CD4-positive, alpha-beta T cell (primary cell): ENCODE data around the gene CTRB2. TPM values are rescaled to one million over a fixed set of nuclear protein-coding genes. Genes with fewer than 3 reads are reported as not detected.
"Not testable (repeated sequence)": the region's sequence is repeated elsewhere in the genome, so short reads cannot be mapped to it uniquely, and the experiment has no call there.

Experiments used
- ATAC-seq: fragments of 200-7000 bp; cut with Tn5 transposase; one replicate; pipeline ENCODE4 v1.10.0; 2022; ENCODE audit warnings: mild to moderate bottlenecking; ENCODE audit not compliant: poor library complexity
- CTCF ChIA-PET: fragments of 350-600 bp; sonication (Branson Sonifier 250); formaldehyde crosslinking; loops from one replicate; lab custom pipeline; 2021; ENCODE audit warnings: antibody characterized with exemption, inconsistent platforms; lab: Charles Lee
- POLR2A ChIA-PET: fragments of 350-600 bp; sonication (Branson Sonifier 250); formaldehyde crosslinking; loops from one replicate; lab custom pipeline; 2021; ENCODE audit warnings: antibody characterized with exemption, inconsistent platforms; lab: Charles Lee
- DNase-seq, 14 experiments: peaks; one replicate each; pipeline ENCODE4 v3.0.0-alpha.2; 2013 to 2020; ENCODE audit warnings: mixed read lengths in 2 of 14
- H3K27ac ChIP-seq, 2 donors: one replicate each; pipeline versions ENCODE4 v1.5.1 to v1.7.0; 2013; ENCODE audit warnings: low read length in 2 of 2, low read depth in 1 of 2, mild to moderate bottlenecking in 1 of 2
- H3K27me3 ChIP-seq, 2 experiments: 1 replicate in 1 of 2; 2 replicates in 1 of 2; pipeline versions ENCODE4 v1.6.1 to v1.7.0; 2013; ENCODE audit warnings: low read length in 2 of 2, control low read depth in 1 of 2, mild to moderate bottlenecking in 1 of 2, moderate library complexity in 1 of 2; ENCODE audit not compliant: insufficient read depth in 2 of 2, control insufficient read depth in 1 of 2
- H3K36me3 ChIP-seq: one replicate; pipeline ENCODE4 v1.6.1; 2013; ENCODE audit warnings: low read length, control low read depth; ENCODE audit not compliant: insufficient read depth
- H3K4me1 ChIP-seq: one replicate; pipeline ENCODE4 v1.6.1; 2013; ENCODE audit warnings: low read length, control low read depth; ENCODE audit not compliant: insufficient read depth
- H3K4me3 ChIP-seq: one replicate; pipeline ENCODE4 v1.5.1; 2013; ENCODE audit warnings: mild to moderate bottlenecking, low read length, moderate library complexity
- H3K9me3 ChIP-seq, 2 experiments: 1 replicate in 1 of 2; 2 replicates in 1 of 2; pipeline versions ENCODE4 v1.6.1 to v1.7.0; 2013; ENCODE audit warnings: low read length in 2 of 2, mild to moderate bottlenecking in 2 of 2, control low read depth in 1 of 2, moderate library complexity in 1 of 2; ENCODE audit not compliant: control insufficient read depth in 1 of 2, insufficient read depth in 1 of 2
- H3K27ac Mint-ChIP-seq: one replicate; pipeline ENCODE4 v1.8.0; 2020; ENCODE audit warnings: mixed read lengths
- H3K27me3 Mint-ChIP-seq: one replicate; pipeline ENCODE4 v1.8.0; 2021; ENCODE audit warnings: mixed read lengths
- H3K36me3 Mint-ChIP-seq: one replicate; pipeline ENCODE4 v1.8.0; 2021; ENCODE audit warnings: low read depth, mixed read lengths
- H3K4me1 Mint-ChIP-seq: one replicate; pipeline ENCODE4 v1.8.0; 2021; ENCODE audit warnings: low read depth, mixed read lengths
- H3K4me3 Mint-ChIP-seq: one replicate; pipeline ENCODE4 v1.8.0; 2020; ENCODE audit warnings: mild to moderate bottlenecking, mixed read lengths
- H3K9me3 Mint-ChIP-seq: one replicate; pipeline ENCODE4 v1.8.0; 2020; ENCODE audit warnings: mixed read lengths
- CTCF ChIP-seq: fragments of 200-600 bp; IDR thresholded peaks from one replicate; pipeline ENCODE4 v1.8.0; 2022; ENCODE audit warnings: antibody characterized with exemption, mild to moderate bottlenecking
- intact Hi-C, 2 experiments: fragments of 100-400 bp; cut with DNase I in 1 of 2; cut with micrococcal nuclease in 1 of 2; formaldehyde crosslinking; loops; one replicate each; pipeline versions ENCODE4 v1.15.1 to v1.9.0; 2023 to 2025; cut with DNase I, micrococcal nuclease
- total RNA-seq, 174 experiments: library from RNA in 2 of 174; stranded (reverse) in 2 of 174; gene quantifications; one replicate each; pipeline ENCODE4 v1.2.3 and lab custom pipeline; 2021 to 2026

Gene CTRB2
- total RNA-seq, 2 experiments from 2014 or later: not detected

DNA sequence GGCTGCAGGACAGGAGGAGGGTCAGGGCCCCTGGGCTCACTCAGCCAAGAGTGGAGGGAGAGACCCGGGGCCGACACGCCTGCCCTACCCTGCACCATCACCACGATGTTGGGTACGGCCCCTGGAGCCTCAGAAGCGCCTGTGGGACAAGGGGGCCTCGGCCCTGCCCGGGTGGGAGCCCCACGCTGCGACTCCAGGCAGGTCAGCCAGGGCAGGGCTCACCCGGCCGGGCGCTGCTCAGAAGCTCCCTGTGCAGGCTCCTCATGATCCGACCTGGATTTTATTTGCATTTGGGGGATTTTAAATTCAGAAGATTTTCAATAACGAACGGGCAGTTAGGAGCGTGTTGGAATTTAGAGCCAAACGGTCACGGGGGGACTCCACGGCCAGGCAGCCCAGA is 2.1 kb downstream of the CTRB2 start:
- H3K9me3 Mint-ChIP-seq, H3K27ac Mint-ChIP-seq, H3K36me3 Mint-ChIP-seq, H3K36me3 ChIP-seq, DNase-seq, ATAC-seq, H3K4me3 ChIP-seq, POLR2A ChIA-PET, H3K27ac ChIP-seq, intact Hi-C loops, H3K27me3 ChIP-seq, H3K4me3 Mint-ChIP-seq, H3K9me3 ChIP-seq, CTCF ChIA-PET, H3K27me3 Mint-ChIP-seq: not testable (repeated sequence)
- H3K4me1 ChIP-seq: peaks cover 11% of the 10 kb centered on the region
- H3K4me1 Mint-ChIP-seq: peaks cover 25% of the 10 kb centered on the region

DNA sequence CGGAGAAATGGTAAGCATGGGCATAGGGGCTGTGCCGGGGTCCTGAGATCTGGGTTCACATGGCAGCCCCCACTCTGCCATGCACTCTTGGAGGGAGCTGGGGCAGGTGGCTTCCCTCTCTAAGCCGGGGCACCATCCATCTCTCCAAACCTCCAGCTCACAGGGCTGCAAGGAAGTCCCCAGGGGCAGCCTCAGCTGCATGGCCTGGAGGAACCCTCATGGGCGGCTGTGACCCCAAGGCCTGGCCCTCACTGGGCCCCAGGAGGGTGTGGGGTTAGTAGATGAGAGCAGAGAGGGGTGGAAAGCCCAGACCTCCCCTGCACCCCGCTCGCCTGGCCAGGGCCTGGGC is 2.6 kb downstream of the CTRB2 start:
- Histone ChIP-seq H3K27me3 (no peaks in the 10 kb centered on the region), H3K4me3 (no peak overlapping the region), H3K36me3 (no peaks in the 10 kb centered on the region), H3K4me1 (peaks cover 14% of the 10 kb centered on the region), H3K27ac (no peak overlapping the region), H3K9me3 (no peaks in the 10 kb centered on the region)
- Mint-ChIP-seq H3K4me1 (peaks cover 30% of the 10 kb centered on the region), H3K4me3 (no peak overlapping the region), H3K36me3 (no peaks in the 10 kb centered on the region), H3K27me3 (peaks cover 1% of the 10 kb centered on the region), H3K9me3 (no peaks in the 10 kb centered on the region), H3K27ac (no peak overlapping the region)
- CTCF ChIA-PET: no interaction called here
- POLR2A ChIA-PET: interaction anchor here (0.6 kb wide), 2 partner anchors 15 to 342 kb away, joined by 3 read pairs; no protein-coding TSS in a partner anchor
- TF ChIP-seq CTCF: no peak
- intact Hi-C loops: no loop called here
- ATAC-seq (no peak), DNase-seq (no peak)

GRCh38 chr16:75203667-75204409 is 3.1 kb downstream of the CTRB2 start:
- intact Hi-C loops: loop anchor here in 1 of 2 experiments (2.0 kb wide), 1 partner anchor 19 kb away; no protein-coding TSS in a partner anchor
- H3K27me3 ChIP-seq: no peaks in the 10 kb centered on the region
- H3K9me3 Mint-ChIP-seq: no peaks in the 10 kb centered on the region
- no peak for ATAC-seq
- TF ChIP-seq CTCF: no peak
- H3K4me3 Mint-ChIP-seq: no peak overlapping the region
- H3K4me3 ChIP-seq: no peak overlapping the region
- H3K4me1 Mint-ChIP-seq: peaks cover 33% of the 10 kb centered on the region
- H3K27ac Mint-ChIP-seq: no peak overlapping the region
- no peaks in the 10 kb centered on the region for H3K9me3 ChIP-seq
- no peak overlapping the region for H3K27ac ChIP-seq
- H3K27me3 Mint-ChIP-seq: peaks cover 5% of the 10 kb centered on the region
- ChIA-PET CTCF (no interaction called here), POLR2A (interaction anchor here (0.6 kb wide), 2 partner anchors 16 to 342 kb away, joined by 3 read pairs; no protein-coding TSS in a partner anchor)
- H3K36me3 Mint-ChIP-seq: no peaks in the 10 kb centered on the region
- H3K4me1 ChIP-seq: peaks cover 15% of the 10 kb centered on the region
- no peaks in the 10 kb centered on the region for H3K36me3 ChIP-seq
- DNase-seq: no peak
